Skeletal muscle cell (primary cell): ENCODE results near the gene CYP26B1.
A peak's percentile ranks its signal among the peaks of the same experiment; 100 is the strongest.

Experiments used
- DNase-seq: peaks from one replicate; pipeline ENCODE4 v3.0.0-alpha.2; 2010; ENCODE audit warnings: low read depth
- H3K4me3 ChIP-seq: 2 replicates; pipeline ENCODE4 v1.5.1; 2011; ENCODE audit warnings: low read depth, mild to moderate bottlenecking, control low read depth, low read length, moderate library complexity

Gene CYP26B1

GRCh38 chr2:72131916-72132841 lies 15.5 kb downstream of the CYP26B1 start:
- DNase-seq, result no peak
- no peak overlapping the region for H3K4me3 ChIP-seq

- no peak overlapping the region for H3K4me3 ChIP-seq
- DNase-seq, result no peak
These were observed 16.2 kb downstream of the CYP26B1 start for GRCh38 chr2:72131371-72131891.

GRCh38 chr2:72130659-72131360 lies 16.9 kb downstream of the CYP26B1 start:
- no peak overlapping the region for H3K4me3 ChIP-seq
- DNase-seq, result peak; percentile 15

GRCh38 chr2:72129681-72130340 lies 17.9 kb downstream of the CYP26B1 start:
- peak; percentile 6 for DNase-seq

GRCh38 chr2:72128843-72129227 lies 18.8 kb downstream of the CYP26B1 start:
- H3K4me3 ChIP-seq, result no peak overlapping the region
- no peak for DNase-seq

More at GRCh38 chr2:72129681-72130340, 17.9 kb downstream of the CYP26B1 start:
- H3K4me3 ChIP-seq, result no peak overlapping the region

- H3K4me3 ChIP-seq, result no peak overlapping the region
- DNase-seq, result no peak
These were observed 19.4 kb downstream of the CYP26B1 start for GRCh38 chr2:72128059-72128842.

GRCh38 chr2:72127401-72128058 lies 20.1 kb downstream of the CYP26B1 start:
- no peak overlapping the region for H3K4me3 ChIP-seq
- DNase-seq, result no peak

GRCh38 chr2:72126186-72127100 lies 21.2 kb downstream of the CYP26B1 start:
- no peak overlapping the region for H3K4me3 ChIP-seq
- DNase-seq, result no peak

GRCh38 chr2:72124376-72124775 lies 23.3 kb downstream of the CYP26B1 start:
- no peak overlapping the region for H3K4me3 ChIP-seq
- no peak for DNase-seq

GRCh38 chr2:72121153-72121552 lies 26.5 kb downstream of the CYP26B1 start:
- DNase-seq, result no peak
- no peak overlapping the region for H3K4me3 ChIP-seq

- H3K4me3 ChIP-seq, result no peak overlapping the region
- no peak for DNase-seq
These were observed 28.7 kb downstream of the CYP26B1 start for GRCh38 chr2:72118951-72119350.

- no peak overlapping the region for H3K4me3 ChIP-seq
- DNase-seq, result no peak
These were observed 29.3 kb downstream of the CYP26B1 start for GRCh38 chr2:72118386-72118785.

GRCh38 chr2:72117718-72118117 lies 29.9 kb downstream of the CYP26B1 start:
- no peak for DNase-seq

GRCh38 chr2:72117029-72117428 lies 30.6 kb downstream of the CYP26B1 start:
- DNase-seq, result no peak
- H3K4me3 ChIP-seq, result no peak overlapping the region

More at GRCh38 chr2:72117718-72118117, 29.9 kb downstream of the CYP26B1 start:
- H3K4me3 ChIP-seq, result no peak overlapping the region

GRCh38 chr2:72116081-72116533 lies 31.6 kb downstream of the CYP26B1 start:
- no peak overlapping the region for H3K4me3 ChIP-seq
- no peak for DNase-seq

GRCh38 chr2:72115110-72116080 lies 32.3 kb downstream of the CYP26B1 start:
- H3K4me3 ChIP-seq, result no peak overlapping the region
- peak; percentile 61 for DNase-seq
